HepG2 (cell line): ENCODE measurements around the gene E2F1. TPM values are rescaled to one million over a fixed set of nuclear protein-coding genes. Genes with fewer than 3 reads are reported as not detected.
A peak's percentile ranks its signal among the peaks of the same experiment; 100 is the strongest.

ENCODE experiments used
- ARID2 ChIP-seq: sonication (generic); formaldehyde crosslinking; IDR thresholded peaks from 2 replicates; pipeline ENCODE4 v1.8.1; 2022; ENCODE audit warnings: mild to moderate bottlenecking, missing genetic modification reagents, borderline replicate concordance
- ARID3A ChIP-seq: IDR thresholded peaks from 2 replicates; pipeline ENCODE4 v1.6.1; 2012; ENCODE audit warnings: low read depth, low read length, improper control_type of control experiment
- DZIP1 ChIP-seq: sonication (generic); formaldehyde crosslinking; IDR thresholded peaks from 2 replicates; pipeline ENCODE4 v1.5.0; 2020; ENCODE audit warnings: mild to moderate bottlenecking, missing genetic modification reagents
- FOXP4 ChIP-seq: sonication (generic); formaldehyde crosslinking; IDR thresholded peaks from 2 replicates; pipeline ENCODE4 v1.4.0; 2020; ENCODE audit warnings: missing genetic modification reagents
- HINFP ChIP-seq: sonication (generic); formaldehyde crosslinking; IDR thresholded peaks from 2 replicates; pipeline ENCODE4 v1.4.0; 2020; ENCODE audit warnings: low read depth, mild to moderate bottlenecking, missing genetic modification reagents
- HNF1A ChIP-seq, 2 experiments: sonication (generic) in 1 of 2; formaldehyde crosslinking in 1 of 2; IDR thresholded peaks; 2 replicates each; pipeline versions ENCODE4 v1.4.0 to v1.6.1; 2016 to 2020; ENCODE audit warnings: borderline replicate concordance in 1 of 2, low read depth in 1 of 2, mild to moderate bottlenecking in 1 of 2, missing genetic modification reagents in 1 of 2
- HNF4A ChIP-seq: sonication (generic); formaldehyde crosslinking; IDR thresholded peaks from 2 replicates; pipeline ENCODE4 v1.4.0; 2020; ENCODE audit warnings: missing genetic modification reagents
- NR2F6 ChIP-seq, 2 experiments: IDR thresholded peaks; 2 replicates each; pipeline ENCODE4 v1.6.1; 2016; ENCODE audit warnings: antibody characterized with exemption in 1 of 2, mild to moderate bottlenecking in 1 of 2
- ZBTB10 ChIP-seq: sonication (generic); formaldehyde crosslinking; IDR thresholded peaks from 2 replicates; pipeline ENCODE4 v1.4.0; 2020; ENCODE audit warnings: missing genetic modification reagents, borderline replicate concordance
- polyA plus RNA-seq, 8 experiments: library from polyadenylated mRNA; depleted of rRNA in 3 of 8; stranded (reverse) in 7 of 8; unstranded in 1 of 8; fragments of >200 nt; fragmentation: Illumina TruSeq in 4 of 8; extraction: Trizol in 4 of 8; gene quantifications; 2 replicates each; pipeline versions ENCODE4 v1.2.1 to v1.2.3, GENCODE V29; 2011 to 2016; ENCODE audit warnings: low read depth in 4 of 8, missing spikeins in 1 of 8, mixed read lengths in 1 of 8; ENCODE audit not compliant: insufficient read depth in 1 of 8
- total RNA-seq, 5 experiments: library from RNA; depleted of rRNA; stranded (reverse); fragments of >200 nt; fragmentation: Illumina TruSeq; extraction: Trizol; gene quantifications; 2 replicates each; pipeline ENCODE4 v1.2.3, GENCODE V29; 2016; ENCODE audit warnings: low read depth in 1 of 5

The E2F1 gene
- total and polyA plus RNA-seq, 2 of the 13 experiments (the other 11 are each of a cell fraction or from before 2014, with no cell fraction given), result 25.5 to 39.4 TPM

- no peak for TF ChIP-seq HNF1A (IDR thresholded peaks at IDR 0.05; ENCODE audit: low read depth)
- no peak for TF ChIP-seq HNF1A (CRISPR knock-in tag; IDR thresholded peaks at IDR 0.05; ENCODE audit: borderline replicate concordance)
- TF ChIP-seq HNF4A (CRISPR knock-in tag), result peak; percentile 36; the same call in 1 of the 2 replicates
- 0 out of 2 replicates have a peak, but pooled peaks have one; percentile 34 for TF ChIP-seq HINFP (CRISPR knock-in tag)
- peak; percentile 39; the same call in 1 of the 2 replicates for TF ChIP-seq FOXP4 (CRISPR knock-in tag)
- TF ChIP-seq ZBTB10 (CRISPR knock-in tag), result 0 out of 2 replicates have a peak, but pooled peaks have one; percentile 25
- TF ChIP-seq ARID3A, result 0 out of 2 replicates have a peak, but pooled peaks have one; percentile 44
- no peak; the same call in 1 of the 2 replicates for TF ChIP-seq NR2F6 (IDR thresholded peaks at IDR 0.05)
- 0 out of 2 replicates have a peak, but pooled peaks have one; percentile 10 for TF ChIP-seq NR2F6 (CRISPR knock-in tag; IDR thresholded peaks at IDR 0.05)
- no peak for TF ChIP-seq DZIP1 (CRISPR knock-in tag)
- no peak for TF ChIP-seq ARID2 (CRISPR knock-in tag)
These were observed 35.4 kb upstream of the E2F1 start (continued) for GRCh38 chr20:33721391-33722140.
